DND-41 (cell line): ENCODE data around the gene FTO.

Experiments used
- EZH2 ChIP-seq: IDR thresholded peaks from 3 replicates; pipeline ENCODE4 v1.6.1; 2012; ENCODE audit warnings: borderline replicate concordance, low read depth, mild to moderate bottlenecking, moderate library complexity, low read length, inconsistent platforms; ENCODE audit not compliant: severe bottlenecking
- TF ChIP-seq, protein P1 (sequence below): IDR thresholded peaks from 2 replicates; pipeline ENCODE4 v1.5.1; 2012; ENCODE audit warnings: borderline replicate concordance, low read length, moderate library complexity, mild to moderate bottlenecking; ENCODE audit not compliant: poor library complexity, severe bottlenecking; ENCODE audit errors: extremely low read depth

GRCh38 chr16:53844804-53845203, 140.8 kb downstream of the FTO start:
- TF ChIP-seq, protein P1, sequence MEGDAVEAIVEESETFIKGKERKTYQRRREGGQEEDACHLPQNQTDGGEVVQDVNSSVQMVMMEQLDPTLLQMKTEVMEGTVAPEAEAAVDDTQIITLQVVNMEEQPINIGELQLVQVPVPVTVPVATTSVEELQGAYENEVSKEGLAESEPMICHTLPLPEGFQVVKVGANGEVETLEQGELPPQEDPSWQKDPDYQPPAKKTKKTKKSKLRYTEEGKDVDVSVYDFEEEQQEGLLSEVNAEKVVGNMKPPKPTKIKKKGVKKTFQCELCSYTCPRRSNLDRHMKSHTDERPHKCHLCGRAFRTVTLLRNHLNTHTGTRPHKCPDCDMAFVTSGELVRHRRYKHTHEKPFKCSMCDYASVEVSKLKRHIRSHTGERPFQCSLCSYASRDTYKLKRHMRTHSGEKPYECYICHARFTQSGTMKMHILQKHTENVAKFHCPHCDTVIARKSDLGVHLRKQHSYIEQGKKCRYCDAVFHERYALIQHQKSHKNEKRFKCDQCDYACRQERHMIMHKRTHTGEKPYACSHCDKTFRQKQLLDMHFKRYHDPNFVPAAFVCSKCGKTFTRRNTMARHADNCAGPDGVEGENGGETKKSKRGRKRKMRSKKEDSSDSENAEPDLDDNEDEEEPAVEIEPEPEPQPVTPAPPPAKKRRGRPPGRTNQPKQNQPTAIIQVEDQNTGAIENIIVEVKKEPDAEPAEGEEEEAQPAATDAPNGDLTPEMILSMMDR = no peak
- no peak for TF ChIP-seq EZH2
